Measurements from ENCODE around the gene DDIT3.
A peak's percentile ranks its signal among the peaks of the same experiment; 100 is the strongest.

DDIT3 gene

GRCh38 chr12:57546438-57547287, 26.3 kb upstream of the DDIT3 start, which contains the start of gene DCTN2:
DCTN2 (minus strand) TSS chr12:57547192; CDS start chr12:57547063, 129 bp downstream.
- DNase-seq, result peak; percentile 98

DNA sequence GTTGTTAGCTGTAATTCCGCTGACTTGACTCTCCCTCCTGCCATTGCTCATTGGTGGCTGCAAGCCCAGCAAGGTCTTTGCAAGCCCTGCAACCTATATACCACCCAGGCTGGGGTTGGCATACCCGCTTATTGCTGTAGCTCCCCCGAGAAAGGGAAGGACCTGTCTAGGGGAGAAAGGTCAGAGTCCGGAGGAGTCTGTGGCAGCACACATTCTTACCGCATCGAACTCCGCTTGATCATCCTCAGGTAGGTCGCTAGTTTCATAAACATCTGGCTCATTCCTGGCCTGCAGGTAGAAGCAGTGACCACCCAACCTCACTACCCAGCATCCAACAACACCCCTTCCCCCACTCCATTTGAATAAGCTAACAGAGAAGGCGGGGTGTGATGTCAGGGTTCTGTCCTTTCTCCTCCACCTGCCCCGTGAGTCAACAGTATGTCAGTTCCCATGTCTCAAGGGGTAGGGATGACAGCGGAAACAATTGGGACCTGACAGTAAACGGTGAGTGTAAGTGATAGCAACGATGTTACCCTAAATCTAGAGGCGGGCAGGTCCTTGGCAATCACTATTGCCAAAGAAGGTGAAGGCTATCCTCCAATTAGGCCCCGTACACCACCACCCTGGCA, 25.6 kb upstream of the DDIT3 start:
- no peak for DNase-seq

- peak; percentile 17 for DNase-seq
Observed at GRCh38 chr12:57543581-57543980, 23.3 kb upstream of the DDIT3 start.

GRCh38 chr12:57541717-57542116, 21.4 kb upstream of the DDIT3 start:
- no peak for DNase-seq

- DNase-seq, result no peak
Observed at GRCh38 chr12:57541001-57541400, 20.7 kb upstream of the DDIT3 start.

DNA sequence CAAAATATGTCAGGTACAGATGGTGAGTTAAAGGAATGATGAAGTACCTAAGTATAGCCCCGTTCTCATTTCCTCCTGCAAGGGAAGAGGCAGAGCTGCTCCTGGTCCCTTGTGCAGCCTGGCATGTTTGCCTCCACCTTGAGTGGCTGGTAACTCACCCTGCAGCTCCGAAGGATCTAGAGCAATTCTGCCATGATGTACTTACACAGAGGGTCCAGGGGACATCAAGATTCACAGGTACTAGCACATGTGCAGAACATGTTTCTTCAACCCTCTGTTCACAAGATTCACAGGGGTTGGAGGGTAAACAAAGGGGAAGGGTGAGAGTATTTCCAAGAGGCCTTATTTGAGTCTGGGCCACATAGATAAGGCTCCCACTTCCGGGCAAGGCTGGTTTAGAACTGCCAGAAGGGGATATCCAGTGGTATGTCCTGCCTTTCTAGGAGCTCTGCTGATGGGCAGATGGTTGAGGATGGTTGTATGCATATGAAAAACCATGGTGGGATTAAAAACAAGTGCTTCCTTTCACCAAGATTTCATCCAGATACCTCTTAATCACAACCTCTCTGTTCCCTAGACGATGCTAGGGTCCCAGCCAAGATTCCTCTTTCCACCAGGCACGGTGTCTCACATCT, 18.9 kb upstream of the DDIT3 start:
- no peak for DNase-seq

DNA sequence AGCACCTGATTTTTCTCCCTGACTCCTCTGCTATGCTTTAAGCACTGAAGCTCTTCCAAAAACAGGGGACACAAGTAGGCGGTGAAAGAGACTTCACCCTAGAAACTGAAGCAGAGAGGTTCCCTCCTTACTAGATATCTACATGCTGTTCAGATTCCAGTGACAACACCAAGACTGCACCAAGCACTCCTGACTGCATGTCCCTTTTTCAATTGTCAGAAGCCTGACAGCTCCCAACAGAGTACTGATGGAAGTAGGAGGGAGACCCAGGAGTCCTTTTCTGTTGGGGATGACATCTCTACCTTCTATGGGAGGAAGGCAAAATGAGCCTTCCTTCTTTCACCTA, 16.3 kb upstream of the DDIT3 start:
- DNase-seq, result no peak

DNA sequence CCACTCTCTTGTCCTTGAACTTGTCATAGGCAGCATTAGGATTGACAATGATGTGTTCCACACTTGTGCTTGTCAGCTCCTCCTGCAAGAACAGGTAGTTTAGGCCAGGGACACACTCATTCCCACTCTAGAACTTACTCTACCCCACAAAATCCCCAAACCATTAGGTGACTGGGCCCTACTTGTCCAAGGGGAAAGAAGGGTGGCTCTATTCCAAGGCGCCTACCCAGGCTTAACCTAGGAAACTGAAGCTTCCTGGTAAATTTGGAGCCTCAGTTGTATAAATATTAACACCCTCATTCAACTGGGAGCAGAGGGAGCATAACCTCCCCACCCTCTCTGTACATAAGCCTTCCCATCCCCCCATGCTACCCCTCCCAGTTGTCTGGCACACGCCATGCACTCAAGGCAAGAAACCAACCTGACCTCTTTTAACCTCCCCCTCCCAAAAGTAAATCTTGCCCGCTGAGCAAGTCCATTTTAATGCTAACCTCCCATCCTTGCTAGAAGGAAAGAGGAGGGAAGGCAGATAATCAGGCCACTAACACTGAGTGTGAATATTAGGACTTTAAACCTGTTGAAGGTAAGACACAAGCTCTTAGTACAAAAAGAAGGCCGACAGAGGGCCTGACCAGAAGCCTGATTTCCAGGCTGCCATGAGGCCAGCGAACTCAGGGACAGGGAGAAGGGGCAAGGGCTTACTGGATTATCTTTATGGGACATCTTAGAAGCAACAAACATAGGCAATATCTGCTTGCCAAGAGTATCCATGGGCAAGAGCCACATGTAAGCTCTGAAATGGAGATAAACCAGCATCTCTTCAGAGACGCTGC, 15.7 kb upstream of the DDIT3 start:
- DNase-seq, result no peak

DNA sequence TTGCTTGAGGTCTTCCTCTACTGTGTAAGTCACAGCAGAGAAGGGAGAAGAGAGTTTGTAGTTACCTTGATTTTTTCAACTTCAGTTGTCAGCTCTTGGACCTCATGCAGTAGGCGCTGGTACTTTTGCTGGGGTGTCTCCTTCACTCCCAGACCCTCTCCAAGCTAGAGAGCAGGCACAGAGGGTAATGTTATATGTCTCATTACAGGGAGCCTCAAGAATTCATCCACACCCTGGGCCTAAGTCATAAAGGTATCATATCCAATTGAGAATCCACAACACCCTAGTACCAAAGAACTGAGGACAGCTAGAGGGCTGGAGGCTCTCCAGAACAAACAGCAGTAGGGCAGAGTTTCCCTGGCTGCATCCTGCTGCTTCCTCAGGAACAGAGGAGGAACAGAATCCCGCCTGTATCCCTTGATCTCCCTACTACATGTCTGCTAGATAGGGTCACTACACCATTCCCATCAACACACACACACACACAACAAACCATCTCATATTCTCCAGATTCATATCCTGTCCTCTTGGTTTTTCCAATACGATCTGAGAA, 14.8 kb upstream of the DDIT3 start:
- no peak for DNase-seq

GRCh38 chr12:57534250-57534649, 13.9 kb upstream of the DDIT3 start:
- DNase-seq, result no peak

DNA sequence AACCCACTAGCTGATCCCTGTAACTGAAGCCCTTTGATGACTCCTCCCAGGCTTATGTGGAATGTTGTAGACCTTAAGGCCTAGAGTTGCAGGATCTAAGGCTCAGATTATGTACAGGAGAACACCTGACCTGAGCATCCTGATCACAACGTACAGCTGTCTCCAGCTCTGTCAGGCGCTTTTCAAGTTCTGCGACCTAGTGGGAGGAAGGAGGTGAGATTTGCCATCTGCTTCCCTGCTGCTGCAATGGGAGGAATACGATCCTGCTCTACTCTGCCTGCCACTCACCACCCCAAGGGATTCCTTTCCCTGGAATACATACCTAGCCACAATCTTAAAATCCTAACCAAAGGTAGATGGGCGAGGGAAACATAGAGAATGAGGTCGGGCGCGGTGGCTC, 12.8 kb upstream of the DDIT3 start:
- DNase-seq, result no peak

DNA sequence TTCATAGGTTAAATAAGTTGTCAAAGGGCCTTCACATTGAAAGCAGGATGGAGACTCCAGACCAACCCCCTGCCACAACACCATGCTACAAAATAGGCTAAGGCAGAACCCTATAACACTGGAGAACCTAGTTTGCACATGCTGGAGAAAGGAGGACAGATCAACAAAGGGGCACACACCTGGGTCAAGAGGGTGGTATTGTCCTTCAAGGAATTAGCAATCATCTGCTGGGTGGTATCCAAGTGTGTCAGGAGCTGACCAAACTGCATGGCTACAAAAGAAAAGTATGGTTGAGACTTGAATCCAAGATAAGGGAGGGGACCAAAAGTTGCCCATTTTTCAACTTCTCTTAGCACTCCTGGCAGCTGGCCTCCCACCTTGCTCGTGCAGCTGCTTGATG, 11.5 kb upstream of the DDIT3 start:
- no peak for DNase-seq

DNA sequence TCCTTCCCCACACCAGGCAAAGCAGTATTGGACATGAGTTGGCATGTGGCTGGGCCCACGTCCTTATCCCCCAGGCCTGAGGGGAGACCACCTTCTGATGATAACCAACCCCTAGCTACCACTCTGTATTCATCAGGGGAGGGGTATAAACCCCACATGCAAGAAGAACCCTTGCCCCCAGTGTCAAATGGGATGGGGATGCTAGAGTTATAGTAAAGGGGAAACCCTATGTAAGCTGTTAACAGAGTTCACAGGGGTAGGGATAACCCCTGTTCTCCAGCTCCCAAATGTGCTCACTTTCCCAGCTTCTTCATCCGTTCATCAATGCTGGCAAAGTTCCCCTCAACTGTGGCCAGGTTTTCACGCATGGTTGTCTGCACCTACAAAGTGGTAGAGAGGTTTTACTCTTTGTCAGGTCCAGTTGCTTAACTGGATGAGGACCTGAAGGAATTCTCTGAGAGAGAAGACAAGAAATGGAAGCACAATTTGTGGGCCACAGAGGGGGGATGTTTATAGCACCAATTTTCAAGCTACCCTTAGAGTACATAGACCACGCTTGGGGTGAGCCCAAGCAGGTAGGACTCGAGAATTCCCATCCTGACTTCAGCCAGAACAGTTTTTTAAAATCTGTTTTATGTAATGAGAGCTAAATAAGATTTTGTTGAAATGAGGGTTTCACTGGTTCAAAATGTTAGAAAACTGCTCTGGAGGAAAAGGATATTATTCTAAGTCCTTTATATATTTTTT, 10.3 kb upstream of the DDIT3 start:
- no peak for DNase-seq

- no peak for DNase-seq
Observed at GRCh38 chr12:57529831-57530230, 9.5 kb upstream of the DDIT3 start.

DNA sequence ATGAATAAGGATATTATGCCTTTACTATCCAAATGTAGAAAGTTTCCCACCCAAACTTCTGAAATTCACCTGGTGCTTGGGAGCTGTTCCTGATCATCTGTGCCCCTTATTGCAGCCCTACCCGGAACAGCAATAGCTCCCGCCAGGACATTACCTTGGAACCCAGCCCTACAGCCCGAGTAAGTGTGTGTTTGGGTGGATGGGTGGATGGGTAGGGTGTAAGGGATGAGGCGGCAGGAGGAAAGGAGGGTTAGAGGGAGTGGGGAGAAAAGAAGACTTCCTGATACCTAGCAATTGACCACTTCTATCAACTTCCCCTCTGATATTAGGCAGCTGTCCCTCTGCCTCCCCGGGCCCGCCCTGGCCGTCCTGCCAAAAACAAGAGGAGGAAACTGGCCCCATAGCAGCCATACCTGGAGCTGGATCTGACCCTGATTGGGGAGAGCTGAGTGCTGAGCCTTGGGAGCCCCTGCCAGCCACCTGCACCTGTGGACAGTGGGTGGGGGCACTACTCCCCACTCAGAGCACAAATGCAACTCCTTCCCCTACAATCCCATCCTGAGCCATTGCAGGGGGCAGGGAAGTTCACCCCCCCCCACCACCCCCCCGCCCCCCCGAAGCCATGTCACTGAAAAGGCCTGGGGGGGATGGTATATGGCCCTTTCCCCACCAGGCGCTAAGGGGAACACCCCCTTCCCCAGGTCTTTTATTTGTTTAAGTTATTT, 8.7 kb upstream of the DDIT3 start:
- no peak for DNase-seq

GRCh38 chr12:57528176-57528575, 7.9 kb upstream of the DDIT3 start:
- no peak for DNase-seq

DNA sequence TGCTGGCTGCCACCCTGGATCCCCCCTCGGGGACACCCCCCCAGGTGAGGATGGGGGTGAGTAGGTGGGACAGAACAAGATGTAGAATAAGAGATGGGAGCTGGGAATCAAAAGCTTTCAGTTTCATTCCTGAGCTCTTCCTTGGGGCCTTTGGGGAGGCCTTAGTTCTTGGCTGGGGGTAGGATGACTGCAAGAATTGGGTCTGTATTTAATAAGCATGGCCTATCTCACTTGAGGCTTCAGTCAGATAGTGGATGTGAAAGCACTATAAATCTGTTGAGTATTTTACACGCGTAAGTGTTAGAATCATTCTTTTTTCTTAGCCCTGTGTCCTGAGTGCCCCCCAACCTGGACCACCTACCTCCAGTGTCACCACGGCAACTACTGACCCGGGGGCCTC, 6.9 kb upstream of the DDIT3 start:
- DNase-seq, result no peak

- DNase-seq, result no peak
Observed at GRCh38 chr12:57526477-57527126, 6.3 kb upstream of the DDIT3 start.

DNA sequence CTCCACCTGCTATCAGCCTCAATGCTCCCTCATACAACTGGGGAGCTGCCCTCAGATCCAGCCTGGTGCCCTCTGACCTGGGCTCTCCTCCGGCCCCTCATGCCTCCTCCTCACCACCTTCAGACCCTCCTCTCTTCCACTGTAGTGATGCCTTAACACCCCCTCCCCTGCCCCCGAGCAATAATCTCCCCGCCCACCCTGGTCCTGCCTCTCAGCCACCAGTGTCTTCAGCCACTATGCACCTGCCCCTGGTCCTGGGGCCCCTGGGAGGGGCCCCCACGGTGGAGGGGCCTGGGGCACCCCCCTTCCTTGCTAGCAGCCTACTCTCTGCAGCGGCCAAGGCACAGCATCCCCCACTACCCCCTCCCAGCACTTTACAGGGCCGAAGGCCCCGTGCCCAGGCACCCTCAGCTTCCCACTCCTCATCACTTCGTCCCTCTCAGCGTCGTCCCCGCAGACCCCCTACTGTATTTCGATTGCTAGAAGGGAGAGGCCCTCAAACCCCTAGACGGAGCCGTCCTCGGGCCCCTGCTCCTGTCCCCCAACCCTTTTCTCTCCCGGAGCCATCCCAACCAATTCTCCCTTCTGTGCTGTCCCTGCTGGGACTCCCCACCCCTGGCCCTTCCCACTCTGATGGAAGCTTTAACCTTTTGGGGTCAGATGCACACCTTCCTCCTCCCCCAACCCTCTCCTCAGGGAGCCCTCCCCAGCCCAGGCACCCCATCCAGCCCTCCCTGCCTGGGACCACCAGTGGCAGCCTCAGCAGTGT, 5.5 kb upstream of the DDIT3 start:
- no peak for DNase-seq
